Measurements from ENCODE around the gene FNDC10. TPM values are rescaled to one million over a fixed set of nuclear protein-coding genes. Genes with fewer than 3 reads are reported as not detected.

Gene FNDC10
- total RNA-seq, 2 donors from 2014 or later: 0.54 to 2.7 TPM

GRCh38 chr1:1599030-1599934, 653 bp downstream of the FNDC10 start:
- H3K4me3 ChIP-seq: peak overlapping the region; percentile 37
- no peaks in the 10 kb centered on the region for H3K9me3 ChIP-seq
- TF ChIP-seq, protein P1, sequence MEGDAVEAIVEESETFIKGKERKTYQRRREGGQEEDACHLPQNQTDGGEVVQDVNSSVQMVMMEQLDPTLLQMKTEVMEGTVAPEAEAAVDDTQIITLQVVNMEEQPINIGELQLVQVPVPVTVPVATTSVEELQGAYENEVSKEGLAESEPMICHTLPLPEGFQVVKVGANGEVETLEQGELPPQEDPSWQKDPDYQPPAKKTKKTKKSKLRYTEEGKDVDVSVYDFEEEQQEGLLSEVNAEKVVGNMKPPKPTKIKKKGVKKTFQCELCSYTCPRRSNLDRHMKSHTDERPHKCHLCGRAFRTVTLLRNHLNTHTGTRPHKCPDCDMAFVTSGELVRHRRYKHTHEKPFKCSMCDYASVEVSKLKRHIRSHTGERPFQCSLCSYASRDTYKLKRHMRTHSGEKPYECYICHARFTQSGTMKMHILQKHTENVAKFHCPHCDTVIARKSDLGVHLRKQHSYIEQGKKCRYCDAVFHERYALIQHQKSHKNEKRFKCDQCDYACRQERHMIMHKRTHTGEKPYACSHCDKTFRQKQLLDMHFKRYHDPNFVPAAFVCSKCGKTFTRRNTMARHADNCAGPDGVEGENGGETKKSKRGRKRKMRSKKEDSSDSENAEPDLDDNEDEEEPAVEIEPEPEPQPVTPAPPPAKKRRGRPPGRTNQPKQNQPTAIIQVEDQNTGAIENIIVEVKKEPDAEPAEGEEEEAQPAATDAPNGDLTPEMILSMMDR (IDR thresholded peaks at IDR 0.05): no peak
- H3K27me3 ChIP-seq (replicated peaks; ENCODE audit: insufficient read depth): no peaks in the 10 kb centered on the region
- H3K4me1 ChIP-seq (ENCODE audit: control insufficient read depth in 1 of 2, low read depth in 2 of 2): peaks cover 0 to 14% of the 10 kb centered on the region in 2 donors
- no peak overlapping the region for H3K27ac ChIP-seq
- ATAC-seq (ENCODE audit: insufficient number of reproducible peaks, low FRiP score, low read depth) (no peak), DNase-seq (ENCODE audit: low spot score) (no peak)
- no peaks in the 10 kb centered on the region for H3K36me3 ChIP-seq

- Histone ChIP-seq H3K4me1 (ENCODE audit: control insufficient read depth in 1 of 2, low read depth in 2 of 2) (peaks cover 0 to 14% of the 10 kb centered on the region in 2 donors), H3K9me3 (no peaks in the 10 kb centered on the region), H3K4me3 (no peak overlapping the region), H3K36me3 (no peaks in the 10 kb centered on the region), H3K27ac (no peak overlapping the region), H3K27me3 (replicated peaks; ENCODE audit: insufficient read depth) (no peaks in the 10 kb centered on the region)
- TF ChIP-seq, protein P1 (IDR thresholded peaks at IDR 0.05): no peak
- ATAC-seq (ENCODE audit: insufficient number of reproducible peaks, low FRiP score, low read depth) (no peak), DNase-seq (ENCODE audit: low spot score) (no peak)
Measured at GRCh38 chr1:1598720-1599029, 1.3 kb downstream of the FNDC10 start.

DNA sequence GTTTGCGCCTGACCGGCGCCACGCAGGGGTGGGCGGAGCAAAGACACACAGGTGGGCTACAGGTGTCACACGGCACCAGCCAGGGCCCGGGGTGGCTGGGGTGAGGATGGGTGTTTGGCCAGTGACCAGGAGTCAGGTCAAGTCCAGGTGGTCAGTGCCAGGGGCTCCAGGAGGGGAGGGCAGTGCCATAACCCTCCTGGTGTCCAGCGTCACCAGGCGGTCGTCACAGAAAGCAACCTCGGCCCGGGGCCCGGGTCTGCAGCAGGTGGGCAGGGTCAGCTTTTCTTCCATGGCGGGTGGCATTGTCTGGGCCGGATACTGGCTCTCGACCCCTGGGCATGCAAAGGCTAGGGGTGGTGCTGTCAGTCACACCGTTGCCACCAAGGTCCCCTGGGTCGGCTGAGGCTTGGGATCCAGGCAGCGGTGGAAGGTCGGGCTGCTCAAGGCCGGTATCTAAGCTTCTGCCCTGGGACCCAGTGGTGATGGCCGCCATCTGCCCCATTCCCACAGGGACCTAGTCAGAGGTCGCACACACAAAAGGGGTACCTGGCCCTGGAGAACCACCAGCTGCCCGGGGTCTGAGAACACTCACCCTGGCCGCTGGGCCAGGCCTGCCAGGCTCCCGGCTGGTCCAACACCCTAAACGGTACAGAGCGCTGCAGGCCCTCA, 1.8 kb downstream of the FNDC10 start:
- Histone ChIP-seq H3K9me3 (no peaks in the 10 kb centered on the region), H3K4me1 (ENCODE audit: control insufficient read depth in 1 of 2, low read depth in 2 of 2) (peaks cover 0 to 14% of the 10 kb centered on the region in 2 donors), H3K36me3 (no peaks in the 10 kb centered on the region), H3K27ac (no peak overlapping the region), H3K4me3 (no peak overlapping the region), H3K27me3 (replicated peaks; ENCODE audit: insufficient read depth) (no peaks in the 10 kb centered on the region)
- DNase-seq (ENCODE audit: low spot score) (no peak), ATAC-seq (ENCODE audit: insufficient number of reproducible peaks, low FRiP score, low read depth) (no peak)
- TF ChIP-seq, protein P1 (IDR thresholded peaks at IDR 0.05): no peak

- H3K27me3 ChIP-seq (replicated peaks; ENCODE audit: insufficient read depth): no peaks in the 10 kb centered on the region
- H3K4me3 ChIP-seq: no peak overlapping the region
- no peaks in the 10 kb centered on the region for H3K36me3 ChIP-seq
- DNase-seq (ENCODE audit: low spot score): no peak
- H3K4me1 ChIP-seq (ENCODE audit: control insufficient read depth in 1 of 2, low read depth in 2 of 2): peaks cover 0 to 14% of the 10 kb centered on the region in 2 donors
- no peaks in the 10 kb centered on the region for H3K9me3 ChIP-seq
- no peak for ATAC-seq (ENCODE audit: insufficient number of reproducible peaks, low FRiP score, low read depth)
- TF ChIP-seq, protein P1 (IDR thresholded peaks at IDR 0.05): no peak
- H3K27ac ChIP-seq: no peak overlapping the region
Measured at GRCh38 chr1:1597275-1597930, 2.5 kb downstream of the FNDC10 start.
